Psoas muscle (tissue), 8 donors: ENCODE results near the gene CACNA1D. TPM values are rescaled to one million over a fixed set of nuclear protein-coding genes. Genes with fewer than 3 reads are reported as not detected.

ENCODE experiments used
- ATAC-seq, 4 donors: fragments of 200-7000 bp; cut with Tn5 transposase; one replicate each; pipeline ENCODE4 v1.9.1; 2020; ENCODE audit warnings: moderate library complexity in 3 of 4, mild to moderate bottlenecking in 2 of 4
- DNase-seq, 2 donors: peaks; one replicate each; pipeline ENCODE4 v3.0.0-alpha.2; 2020
- H3K27ac ChIP-seq: fragments of 200-600 bp; one replicate; pipeline ENCODE4 v1.8.0; 2022
- H3K27me3 ChIP-seq, 3 donors: fragments of 200-600 bp in 1 of 3; one replicate each; pipeline versions ENCODE4 v1.6.1 to v1.8.0; 2013 to 2022; ENCODE audit warnings: low read length in 2 of 3, mild to moderate bottlenecking in 2 of 3, moderate library complexity in 1 of 3; ENCODE audit not compliant: insufficient read depth in 3 of 3
- H3K36me3 ChIP-seq, 2 donors: fragments of 200-600 bp in 1 of 2; one replicate each; pipeline versions ENCODE4 v1.6.1 to v1.8.0; 2013 to 2022; ENCODE audit warnings: low read depth in 1 of 2, mild to moderate bottlenecking in 1 of 2, moderate library complexity in 1 of 2; ENCODE audit not compliant: insufficient read depth in 1 of 2
- H3K4me1 ChIP-seq: fragments of 200-600 bp; one replicate; pipeline ENCODE4 v1.8.0; 2022
- H3K4me3 ChIP-seq: fragments of 200-600 bp; one replicate; pipeline ENCODE4 v1.8.0; 2022; ENCODE audit warnings: mild to moderate bottlenecking
- H3K9me3 ChIP-seq: fragments of 200-600 bp; one replicate; pipeline ENCODE4 v1.8.0; 2022
- WGBS, 3 donors: extraction: QIAGEN DNeasy Blood & Tissue Kit; methylation state at CpG; one replicate each; pipeline versions ENCODE4 v1.1.6 to v1.1.7; 2013; 5-methylcytosine and 5-hydroxymethylcytosine counted together
- intact Hi-C, 2 donors: fragments of 100-400 bp; cut with DNase I; formaldehyde crosslinking; loops; one replicate each; pipeline versions ENCODE4 v1.11.0 to v1.14.2; 2022
- polyA plus RNA-seq, 3 donors: library from polyadenylated mRNA; stranded (reverse); fragments of 200-250 nt; gene quantifications; one replicate each; pipeline ENCODE4 v1.2.3, GENCODE V29; 2013
- total RNA-seq, 4 donors: library from RNA; stranded (reverse); fragmentation: NEBNext Ultra II Directional in 2 of 4; extraction: Animal tissue kit (Norgen Biotek cat#: 25700) in 2 of 4; gene quantifications; one replicate each; pipeline versions ENCODE4 v1.2.1 to v1.2.4, GENCODE V29; 2021 to 2023
- TF ChIP-seq, protein P1 (sequence below): fragments of 200-600 bp; IDR thresholded peaks from one replicate; pipeline ENCODE4 v1.8.0; 2022; ENCODE audit warnings: antibody characterized with exemption
- donor health status: healthy with polysubstance abuse.
- donor health status: DM: no; HTN: no; CAD: no; lungs with moderate emphysema.
- donor health status: Bipolar disorder and iron deficiency.
- donor health status: healthy.
- donor health status: DM: yes; HTN: yes; CAD: no.
- donor health status: DM: no; HTN: no; CAD: no.
- donor health status: DM: no; HTN: no; CAD: no.
- donor health status: DM: yes; HTN: yes; CAD: no.

Gene CACNA1D
- total and polyA plus RNA-seq, 7 donors: 0.05 to 0.82 (median 0.28) TPM; not detected in 2

- Histone ChIP-seq H3K27ac (peak within 1 kb of the TSS; percentile 86), H3K9me3 (no peaks in the 10 kb centered on the region), H3K36me3 (no peaks in the 10 kb centered on the region), H3K4me3 (peak within 1 kb of the TSS; percentile 89), H3K4me1 (peaks cover 4% of the 10 kb centered on the region), H3K27me3 (no peaks in the 10 kb centered on the region)
- TF ChIP-seq, protein P1, sequence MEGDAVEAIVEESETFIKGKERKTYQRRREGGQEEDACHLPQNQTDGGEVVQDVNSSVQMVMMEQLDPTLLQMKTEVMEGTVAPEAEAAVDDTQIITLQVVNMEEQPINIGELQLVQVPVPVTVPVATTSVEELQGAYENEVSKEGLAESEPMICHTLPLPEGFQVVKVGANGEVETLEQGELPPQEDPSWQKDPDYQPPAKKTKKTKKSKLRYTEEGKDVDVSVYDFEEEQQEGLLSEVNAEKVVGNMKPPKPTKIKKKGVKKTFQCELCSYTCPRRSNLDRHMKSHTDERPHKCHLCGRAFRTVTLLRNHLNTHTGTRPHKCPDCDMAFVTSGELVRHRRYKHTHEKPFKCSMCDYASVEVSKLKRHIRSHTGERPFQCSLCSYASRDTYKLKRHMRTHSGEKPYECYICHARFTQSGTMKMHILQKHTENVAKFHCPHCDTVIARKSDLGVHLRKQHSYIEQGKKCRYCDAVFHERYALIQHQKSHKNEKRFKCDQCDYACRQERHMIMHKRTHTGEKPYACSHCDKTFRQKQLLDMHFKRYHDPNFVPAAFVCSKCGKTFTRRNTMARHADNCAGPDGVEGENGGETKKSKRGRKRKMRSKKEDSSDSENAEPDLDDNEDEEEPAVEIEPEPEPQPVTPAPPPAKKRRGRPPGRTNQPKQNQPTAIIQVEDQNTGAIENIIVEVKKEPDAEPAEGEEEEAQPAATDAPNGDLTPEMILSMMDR: no peak
- ATAC-seq (peak; percentile 83 to 92 (median 90)), DNase-seq (peak; percentile 62 to 80)
- WGBS, 3 donors: 2 to 3% (median 2%) methylated on average over 51 to 91 of the region's 91 CpGs
- intact Hi-C loops: loop anchor here in 1 of 2 donors (5.0 kb wide), 1 partner anchor 36 kb away; the partner anchor contains the start of gene ACTR8
These were observed 351.9 kb downstream of the CACNA1D start, which contains the start of the genes CHDH and IL17RB for GRCh38 chr3:53846134-53846850. Gene CHDH, minus strand, starts transcription at chr3:53846419. Its CDS starts 22,411 bp downstream, at chr3:53824008. Gene IL17RB, plus strand, starts transcription at chr3:53846568. Its CDS starts 21 bp downstream, at chr3:53846589.

DNA sequence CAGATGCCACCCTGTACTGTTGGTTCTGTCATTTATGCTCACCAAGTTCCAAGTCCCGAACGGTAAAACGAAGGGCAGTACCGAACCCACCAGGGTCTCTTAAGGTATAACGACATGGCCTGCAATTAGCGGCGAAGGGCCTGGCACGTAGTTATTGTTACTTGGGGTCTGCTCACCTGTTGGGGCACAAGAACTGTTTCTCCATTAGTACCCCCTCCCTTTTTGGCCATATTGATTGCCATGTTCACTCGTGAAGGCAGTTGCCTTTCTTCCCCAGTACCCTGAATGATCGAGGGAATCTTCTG lies 352.4 kb downstream of the CACNA1D start:
- ATAC-seq (no peak), DNase-seq (no peak)
- Histone ChIP-seq H3K4me3 (peak overlapping the region; percentile 89), H3K4me1 (peaks cover 4% of the 10 kb centered on the region), H3K36me3 (peaks cover 0 to under 1% of the 10 kb centered on the region in 2 donors), H3K9me3 (no peaks in the 10 kb centered on the region), H3K27me3 (no peaks in the 10 kb centered on the region), H3K27ac (no peak overlapping the region)
- 49 to 63% (median 51%) methylated on average over 10 of the region's 10 CpGs for WGBS, 3 donors
- TF ChIP-seq, protein P1: no peak
- intact Hi-C loops: loop anchor here in 1 of 2 donors (5.0 kb wide), 1 partner anchor 35 kb away; the partner anchor contains the start of gene ACTR8

DNA sequence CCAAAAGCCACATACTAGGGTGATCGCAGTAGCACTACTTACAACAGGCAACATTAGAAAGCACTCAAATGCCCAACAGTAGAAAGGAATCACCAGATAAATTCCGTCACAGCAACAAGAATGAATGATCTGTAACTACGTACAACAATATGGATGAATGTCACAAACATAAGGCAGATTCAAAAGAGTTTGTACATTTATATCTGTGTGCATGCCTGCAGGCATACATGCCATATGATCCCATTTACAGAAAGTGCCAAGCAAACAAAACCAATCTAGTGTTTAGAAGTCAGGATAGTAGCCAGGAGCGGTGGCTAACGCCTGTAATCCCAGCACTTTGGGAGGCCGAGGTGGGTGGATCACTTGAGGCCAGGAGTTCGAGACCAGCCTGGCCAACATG lies 355.5 kb downstream of the CACNA1D start:
- Histone ChIP-seq H3K4me1 (peaks cover 4% of the 10 kb centered on the region), H3K36me3 (peaks cover 0 to 5% of the 10 kb centered on the region in 2 donors), H3K4me3 (no peak overlapping the region), H3K9me3 (no peaks in the 10 kb centered on the region), H3K27ac (no peak overlapping the region), H3K27me3 (no peaks in the 10 kb centered on the region)
- ATAC-seq: no peak
- TF ChIP-seq, protein P1: no peak
- intact Hi-C loops: loop anchor here in 1 of 2 donors (5.0 kb wide), 1 partner anchor 32 kb away; the partner anchor contains the start of gene ACTR8
- WGBS, 3 donors: 96 to 97% (median 97%) methylated on average over 7 of the region's 7 CpGs
- DNase-seq: no peak

DNA sequence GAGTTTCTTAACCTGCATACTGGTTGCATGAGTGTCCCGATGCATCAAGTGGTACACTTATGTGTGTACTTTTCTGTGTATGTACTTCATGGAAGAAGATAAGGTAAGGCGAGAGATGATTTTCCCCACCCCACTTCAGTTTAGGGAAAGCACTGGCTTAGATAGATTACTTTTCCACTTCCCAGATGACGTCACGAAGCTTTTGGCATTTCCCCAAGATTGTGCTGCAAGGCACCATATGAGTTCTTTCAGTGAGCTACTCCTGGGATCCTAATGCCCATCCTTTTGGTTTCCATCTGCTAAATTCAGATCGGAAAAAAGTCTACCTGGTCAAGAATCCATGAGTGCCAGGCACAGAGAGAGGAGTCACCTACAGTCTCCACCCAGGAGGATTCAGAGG lies 356.5 kb downstream of the CACNA1D start:
- intact Hi-C loops: no loop called here
- DNase-seq: no peak
- no peaks in the 10 kb centered on the region for H3K27me3 ChIP-seq
- TF ChIP-seq, protein P1: no peak
- H3K27ac ChIP-seq: no peak overlapping the region
- no peaks in the 10 kb centered on the region for H3K9me3 ChIP-seq
- H3K4me3 ChIP-seq: no peak overlapping the region
- H3K4me1 ChIP-seq: peaks cover 4% of the 10 kb centered on the region
- no peak for ATAC-seq
- H3K36me3 ChIP-seq: peaks cover 0 to 5% of the 10 kb centered on the region in 2 donors
- 58 to 62% (median 59%) methylated on average over 5 of the region's 5 CpGs for WGBS, 3 donors
